Measurements from ENCODE around the gene SLC48A1. TPM values are rescaled to one million over a fixed set of nuclear protein-coding genes. Genes with fewer than 3 reads are reported as not detected.

Gene SLC48A1
- total RNA-seq, 1 donor from 2014 or later: 65.5 TPM

DNA sequence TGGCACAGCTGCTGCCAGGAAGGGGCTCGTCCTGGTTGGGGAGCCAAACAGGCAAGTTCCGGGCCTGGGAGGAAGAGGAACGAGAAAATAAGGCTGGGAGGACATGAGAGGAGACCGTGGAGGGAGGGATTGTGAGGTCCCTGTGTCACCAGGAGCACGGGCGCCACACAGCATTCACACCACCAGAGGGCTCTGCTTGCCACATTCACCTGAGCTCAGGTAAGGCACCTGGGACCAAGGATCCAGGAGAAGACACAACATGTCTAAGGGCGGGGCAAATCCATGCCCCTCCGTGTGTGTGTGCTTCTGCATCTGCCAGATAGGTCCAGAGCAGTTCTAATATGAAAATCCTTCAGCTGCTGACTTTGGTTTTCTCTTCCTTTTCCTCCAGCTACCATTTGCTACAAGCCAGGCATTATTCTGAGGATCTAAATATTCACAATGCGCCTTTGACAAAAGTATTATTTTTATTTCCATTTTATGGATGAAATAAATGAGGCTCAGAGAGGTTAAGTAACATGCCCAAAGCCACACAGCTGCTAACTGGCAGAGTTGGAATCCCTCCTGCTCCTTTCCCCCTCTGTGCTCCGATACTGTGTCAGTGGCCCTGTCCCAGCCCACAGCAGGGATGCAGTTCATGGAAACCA is 28.9 kb upstream of the SLC48A1 start:
- Mint-ChIP-seq H3K27me3 (ENCODE audit: unreplicated experiment) (peaks cover 23% of the 10 kb centered on the region), H3K36me3 (ENCODE audit: low read depth, unreplicated experiment) (peaks cover 52% of the 10 kb centered on the region), H3K4me1 (ENCODE audit: unreplicated experiment) (peaks cover 16% of the 10 kb centered on the region), H3K4me3 (ENCODE audit: unreplicated experiment) (peak overlapping the region; percentile 38), H3K27ac (ENCODE audit: unreplicated experiment) (peak overlapping the region; percentile 20), H3K9me3 (ENCODE audit: unreplicated experiment) (no peaks in the 10 kb centered on the region)
- TF ChIP-seq, protein P1, sequence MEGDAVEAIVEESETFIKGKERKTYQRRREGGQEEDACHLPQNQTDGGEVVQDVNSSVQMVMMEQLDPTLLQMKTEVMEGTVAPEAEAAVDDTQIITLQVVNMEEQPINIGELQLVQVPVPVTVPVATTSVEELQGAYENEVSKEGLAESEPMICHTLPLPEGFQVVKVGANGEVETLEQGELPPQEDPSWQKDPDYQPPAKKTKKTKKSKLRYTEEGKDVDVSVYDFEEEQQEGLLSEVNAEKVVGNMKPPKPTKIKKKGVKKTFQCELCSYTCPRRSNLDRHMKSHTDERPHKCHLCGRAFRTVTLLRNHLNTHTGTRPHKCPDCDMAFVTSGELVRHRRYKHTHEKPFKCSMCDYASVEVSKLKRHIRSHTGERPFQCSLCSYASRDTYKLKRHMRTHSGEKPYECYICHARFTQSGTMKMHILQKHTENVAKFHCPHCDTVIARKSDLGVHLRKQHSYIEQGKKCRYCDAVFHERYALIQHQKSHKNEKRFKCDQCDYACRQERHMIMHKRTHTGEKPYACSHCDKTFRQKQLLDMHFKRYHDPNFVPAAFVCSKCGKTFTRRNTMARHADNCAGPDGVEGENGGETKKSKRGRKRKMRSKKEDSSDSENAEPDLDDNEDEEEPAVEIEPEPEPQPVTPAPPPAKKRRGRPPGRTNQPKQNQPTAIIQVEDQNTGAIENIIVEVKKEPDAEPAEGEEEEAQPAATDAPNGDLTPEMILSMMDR (IDR thresholded peaks at IDR 0.05; ENCODE audit: unreplicated experiment): peak; percentile 49
- DNase-seq (ENCODE audit: low spot score): no peak

DNA sequence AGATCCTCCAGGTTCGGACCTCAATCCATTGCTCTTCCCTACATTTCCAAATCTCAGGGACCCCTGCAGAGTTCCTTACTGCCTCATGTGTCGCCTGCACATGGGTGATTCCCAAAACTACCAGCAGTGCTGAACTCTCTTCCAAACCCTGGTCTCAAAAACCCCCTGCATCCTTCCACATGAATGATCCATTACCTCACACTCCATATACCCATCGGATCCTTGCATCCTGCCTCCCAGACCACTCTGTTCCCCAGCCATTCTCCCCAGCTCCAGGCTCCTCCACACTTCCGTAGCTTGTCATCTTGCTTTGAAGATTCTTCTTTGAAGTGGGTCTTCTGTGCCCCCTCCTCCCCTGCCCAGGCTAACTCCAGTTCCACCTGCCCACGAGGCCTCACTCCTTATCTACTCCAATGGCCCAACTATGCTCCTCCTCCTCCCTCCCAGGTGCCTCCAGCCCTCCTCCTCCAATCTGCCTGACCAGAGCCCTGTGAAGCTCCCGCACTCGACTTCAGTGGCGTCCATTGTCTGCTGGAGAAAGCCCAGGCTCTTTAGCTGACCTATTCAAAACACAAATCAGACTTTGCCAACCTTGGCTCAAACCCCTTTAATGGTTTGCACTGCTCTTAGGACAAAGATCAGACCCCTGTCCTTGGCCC is 28.1 kb upstream of the SLC48A1 start:
- DNase-seq (ENCODE audit: low spot score): no peak
- TF ChIP-seq, protein P1 (IDR thresholded peaks at IDR 0.05; ENCODE audit: unreplicated experiment): no peak
- Mint-ChIP-seq H3K9me3 (ENCODE audit: unreplicated experiment) (no peaks in the 10 kb centered on the region), H3K4me3 (ENCODE audit: unreplicated experiment) (peak overlapping the region; percentile 38), H3K27me3 (ENCODE audit: unreplicated experiment) (peaks cover 23% of the 10 kb centered on the region), H3K36me3 (ENCODE audit: low read depth, unreplicated experiment) (peaks cover 50% of the 10 kb centered on the region), H3K4me1 (ENCODE audit: unreplicated experiment) (peaks cover 18% of the 10 kb centered on the region), H3K27ac (ENCODE audit: unreplicated experiment) (peak overlapping the region; percentile 20)

DNA sequence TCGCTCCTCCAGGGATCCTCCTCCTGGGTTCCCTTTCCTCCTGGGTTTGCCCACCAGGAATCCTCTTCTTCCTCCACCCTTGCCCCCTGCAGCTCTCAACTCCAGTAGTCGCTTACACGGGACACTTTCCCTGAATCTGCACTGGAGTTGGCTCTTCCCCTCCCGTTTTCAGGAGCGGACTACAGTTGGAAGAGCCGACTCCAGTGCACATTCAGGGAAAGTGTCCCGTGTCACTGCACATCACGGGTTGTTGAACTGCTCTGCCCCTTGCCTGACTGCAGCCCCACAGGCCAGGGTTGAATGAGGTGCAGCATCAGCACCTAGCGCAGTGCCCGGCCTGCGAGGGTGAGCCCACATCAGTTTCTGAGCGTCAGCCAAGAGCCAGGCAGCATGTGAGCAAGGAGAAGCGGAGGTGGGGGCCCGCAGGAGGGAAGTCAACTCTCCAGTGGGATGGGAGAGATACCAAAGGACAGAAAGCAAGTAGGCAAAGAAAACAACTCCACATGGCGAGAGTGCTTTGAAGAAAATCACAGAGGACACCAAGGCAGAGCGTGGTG is 27.5 kb upstream of the SLC48A1 start:
- H3K4me3 Mint-ChIP-seq (ENCODE audit: unreplicated experiment): no peak overlapping the region
- DNase-seq (ENCODE audit: low spot score): no peak
- H3K9me3 Mint-ChIP-seq (ENCODE audit: unreplicated experiment): no peaks in the 10 kb centered on the region
- peaks cover 18% of the 10 kb centered on the region for H3K4me1 Mint-ChIP-seq (ENCODE audit: unreplicated experiment)
- peaks cover 52% of the 10 kb centered on the region for H3K36me3 Mint-ChIP-seq (ENCODE audit: low read depth, unreplicated experiment)
- peaks cover 24% of the 10 kb centered on the region for H3K27me3 Mint-ChIP-seq (ENCODE audit: unreplicated experiment)
- TF ChIP-seq, protein P1 (IDR thresholded peaks at IDR 0.05; ENCODE audit: unreplicated experiment): no peak
- no peak overlapping the region for H3K27ac Mint-ChIP-seq (ENCODE audit: unreplicated experiment)

DNA sequence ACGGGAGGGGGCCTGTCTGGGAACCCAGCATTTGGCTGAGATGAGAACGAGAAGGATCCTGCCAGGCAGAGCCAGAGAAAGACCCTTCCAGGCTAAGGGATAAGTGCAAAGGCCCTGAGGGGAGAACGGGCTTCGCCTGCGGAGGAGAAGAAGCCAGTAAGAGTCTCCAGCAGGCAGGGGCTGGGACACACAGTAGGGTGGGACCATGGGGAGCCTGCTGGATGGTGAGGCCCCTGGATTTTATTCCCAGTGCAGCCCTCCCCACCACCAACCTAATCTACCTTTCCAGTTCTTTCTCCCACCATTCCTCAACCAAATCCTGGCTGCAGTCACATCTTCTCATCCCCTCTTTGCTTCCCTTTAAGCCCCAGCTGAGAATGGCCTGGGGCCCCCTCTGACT is 27.0 kb upstream of the SLC48A1 start:
- TF ChIP-seq, protein P1 (IDR thresholded peaks at IDR 0.05; ENCODE audit: unreplicated experiment): no peak
- H3K36me3 Mint-ChIP-seq (ENCODE audit: low read depth, unreplicated experiment): peaks cover 52% of the 10 kb centered on the region
- no peak for DNase-seq (ENCODE audit: low spot score)
- no peak overlapping the region for H3K27ac Mint-ChIP-seq (ENCODE audit: unreplicated experiment)
- H3K9me3 Mint-ChIP-seq (ENCODE audit: unreplicated experiment): no peaks in the 10 kb centered on the region
- H3K27me3 Mint-ChIP-seq (ENCODE audit: unreplicated experiment): peaks cover 24% of the 10 kb centered on the region
- H3K4me3 Mint-ChIP-seq (ENCODE audit: unreplicated experiment): no peak overlapping the region
- H3K4me1 Mint-ChIP-seq (ENCODE audit: unreplicated experiment): peaks cover 18% of the 10 kb centered on the region

DNA sequence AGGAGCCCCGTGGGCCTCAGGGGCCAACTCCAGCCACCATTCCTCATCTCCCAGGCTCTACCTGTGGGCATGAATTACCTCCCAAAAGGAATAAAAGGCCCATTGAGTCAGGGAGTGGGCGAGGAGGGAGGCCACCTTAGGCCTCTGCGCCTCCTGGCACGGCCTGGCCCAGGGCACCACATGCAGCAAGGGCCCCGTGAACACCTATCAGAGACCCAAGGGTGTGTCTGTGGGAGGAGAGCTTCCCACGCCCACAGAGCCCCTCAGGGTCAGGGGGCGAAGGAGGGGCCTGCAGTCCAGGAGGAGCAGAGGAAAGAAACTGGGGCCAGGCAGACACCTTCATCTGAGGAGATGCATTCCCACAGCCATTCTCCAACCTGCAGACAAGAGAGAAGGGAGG is 26.5 kb upstream of the SLC48A1 start:
- H3K27me3 Mint-ChIP-seq (ENCODE audit: unreplicated experiment): peaks cover 21% of the 10 kb centered on the region
- TF ChIP-seq, protein P1 (IDR thresholded peaks at IDR 0.05; ENCODE audit: unreplicated experiment): no peak

More for the DNA sequence above, 26.5 kb upstream of the SLC48A1 start:
- Mint-ChIP-seq H3K4me1 (ENCODE audit: unreplicated experiment) (peaks cover 18% of the 10 kb centered on the region), H3K27ac (ENCODE audit: unreplicated experiment) (no peak overlapping the region), H3K36me3 (ENCODE audit: low read depth, unreplicated experiment) (peaks cover 52% of the 10 kb centered on the region), H3K4me3 (ENCODE audit: unreplicated experiment) (no peak overlapping the region), H3K9me3 (ENCODE audit: unreplicated experiment) (no peaks in the 10 kb centered on the region)
- no peak for DNase-seq (ENCODE audit: low spot score)
